Skeletal muscle satellite cell (primary cell): Measurements from ENCODE around the gene COL12A1.

Source experiments
- H3K27me3 ChIP-seq: 2 replicates; pipeline ENCODE4 v1.7.0; 2013; ENCODE audit warnings: low read length; ENCODE audit not compliant: control insufficient read depth, insufficient read depth
- H3K36me3 ChIP-seq: 2 replicates; pipeline ENCODE4 v1.7.0; 2013; ENCODE audit warnings: mild to moderate bottlenecking, control low read depth, low read length; ENCODE audit not compliant: insufficient read depth
- H3K4me1 ChIP-seq: 2 replicates; pipeline ENCODE4 v1.7.0; 2013; ENCODE audit warnings: low read length; ENCODE audit not compliant: control insufficient read depth, insufficient read depth
- H3K4me2 ChIP-seq: 2 replicates; pipeline ENCODE4 v1.7.0; 2013; ENCODE audit warnings: mild to moderate bottlenecking, low read length
- H3K4me3 ChIP-seq: 2 replicates; pipeline ENCODE4 v1.7.0; 2013; ENCODE audit warnings: low read length
- H3K9ac ChIP-seq: 2 replicates; pipeline ENCODE4 v1.7.0; 2013; ENCODE audit warnings: mild to moderate bottlenecking, low read depth, low read length, moderate library complexity
- H3K9me3 ChIP-seq: replicated peaks from 2 replicates; pipeline ENCODE4 v1.7.0; 2013; ENCODE audit warnings: mild to moderate bottlenecking, control low read depth, low read length

The COL12A1 gene

DNA sequence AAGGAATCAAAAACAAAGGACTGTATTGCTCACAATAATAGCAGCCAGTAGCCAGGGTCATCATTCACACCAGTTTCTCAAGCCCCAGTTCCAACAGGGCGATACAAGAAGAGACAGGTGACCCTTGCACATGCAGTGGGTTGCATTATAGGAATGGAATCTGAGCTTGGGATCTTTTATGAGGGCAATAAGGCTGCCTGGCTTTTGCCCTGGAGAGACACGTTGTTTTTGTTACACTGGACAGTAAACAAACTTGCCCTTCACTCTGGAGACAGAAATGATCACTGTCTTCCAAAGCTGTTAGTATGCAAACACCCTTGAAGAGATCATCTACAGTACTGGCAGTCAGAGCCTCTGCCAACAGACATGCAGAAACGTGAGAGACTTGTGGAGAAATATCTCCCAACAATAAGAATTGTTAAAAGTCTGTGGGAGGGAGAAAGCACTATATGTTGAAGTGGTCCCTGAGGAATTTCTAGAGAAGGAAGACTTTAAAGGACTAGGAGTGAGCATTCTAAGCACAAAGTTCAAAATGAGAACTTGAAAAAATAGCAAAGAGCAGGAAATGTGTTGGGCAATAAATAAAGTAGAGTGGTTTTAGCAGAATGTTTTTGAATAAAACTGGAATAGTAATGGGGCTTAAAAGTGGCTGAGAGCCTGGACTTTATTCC lies 6.2 kb upstream of the COL12A1 start:
- Histone ChIP-seq H3K36me3 (no peaks in the 10 kb centered on the region), H3K4me2 (no peak overlapping the region), H3K4me1 (peaks cover 14% of the 10 kb centered on the region), H3K9me3 (no peaks in the 10 kb centered on the region), H3K9ac (no peak overlapping the region), H3K4me3 (no peak overlapping the region), H3K27me3 (no peaks in the 10 kb centered on the region)

DNA sequence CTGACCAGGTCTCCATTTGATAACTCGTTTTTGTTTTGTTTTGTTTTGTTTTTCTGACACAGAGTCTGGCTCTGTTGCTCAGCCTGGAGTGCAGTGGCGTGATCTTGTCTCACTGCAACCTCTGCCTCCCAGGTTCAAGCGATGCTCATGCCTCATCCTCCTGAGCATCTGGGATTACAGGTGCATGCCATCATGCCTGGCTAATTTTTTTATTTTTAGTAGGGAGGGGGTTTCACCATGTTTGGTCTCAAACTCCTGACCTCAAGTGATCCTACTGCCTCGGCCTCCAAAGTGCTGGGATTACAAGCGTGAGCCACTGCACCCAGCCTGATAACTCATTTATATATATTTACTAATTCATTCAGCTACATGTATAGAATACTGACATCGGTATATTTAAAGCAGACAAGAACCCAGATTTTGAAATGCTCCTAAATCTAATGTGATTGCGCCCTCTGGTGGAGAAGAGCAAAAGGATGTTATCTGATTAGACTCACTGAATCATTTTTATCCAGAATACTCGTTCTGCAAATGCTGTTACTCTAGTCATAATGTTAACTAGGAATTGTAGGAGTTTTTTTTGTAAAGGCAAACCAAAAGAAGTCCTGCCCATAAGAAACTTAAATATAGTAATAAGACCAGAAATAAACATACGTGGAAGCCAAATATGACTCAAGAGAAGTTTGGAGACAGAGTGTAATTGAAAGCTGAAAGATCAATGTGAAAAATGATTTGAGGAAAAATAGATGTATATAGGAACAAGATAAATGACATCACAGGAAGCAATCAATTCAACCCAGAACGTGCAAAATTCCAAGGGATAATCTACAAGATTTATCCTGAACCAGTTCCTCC lies 5.3 kb upstream of the COL12A1 start:
- H3K4me1 ChIP-seq, result peaks cover 10% of the 10 kb centered on the region
- no peaks in the 10 kb centered on the region for H3K9me3 ChIP-seq
- no peaks in the 10 kb centered on the region for H3K36me3 ChIP-seq
- H3K9ac ChIP-seq, result no peak overlapping the region
- no peak overlapping the region for H3K4me2 ChIP-seq
- H3K4me3 ChIP-seq, result no peak overlapping the region
- no peaks in the 10 kb centered on the region for H3K27me3 ChIP-seq

DNA sequence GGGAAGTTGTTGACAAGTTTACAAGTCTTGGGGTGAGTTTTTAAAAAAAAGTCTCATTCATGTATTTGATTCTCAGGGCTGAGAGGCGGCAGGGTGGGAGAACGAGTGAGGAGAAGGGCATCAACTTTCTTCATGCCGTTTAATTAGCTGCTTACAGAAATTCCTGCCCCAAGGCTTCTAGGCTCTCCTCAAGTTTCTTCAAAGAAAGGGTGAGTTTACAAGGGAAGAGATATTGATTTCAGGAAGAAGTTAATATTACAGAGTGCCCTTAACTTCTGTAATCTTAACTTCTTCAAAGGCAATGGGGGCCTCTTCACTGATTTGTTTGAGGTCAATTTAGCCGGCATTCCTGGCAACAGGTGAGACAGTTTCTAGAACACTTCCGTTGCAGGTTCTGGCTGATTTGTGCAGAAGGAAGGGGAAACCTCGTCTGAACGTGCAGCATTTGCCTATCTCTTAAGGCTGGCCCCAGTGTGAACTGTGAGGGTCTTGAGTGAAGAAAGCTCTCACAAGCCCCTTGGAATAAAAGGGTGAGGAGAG lies 3.4 kb upstream of the COL12A1 start:
- peaks cover 10% of the 10 kb centered on the region for H3K4me1 ChIP-seq
- H3K9ac ChIP-seq, result no peak overlapping the region
- H3K4me3 ChIP-seq, result no peak overlapping the region
- no peak overlapping the region for H3K4me2 ChIP-seq
- H3K9me3 ChIP-seq, result no peaks in the 10 kb centered on the region
- no peaks in the 10 kb centered on the region for H3K27me3 ChIP-seq
- no peaks in the 10 kb centered on the region for H3K36me3 ChIP-seq

DNA sequence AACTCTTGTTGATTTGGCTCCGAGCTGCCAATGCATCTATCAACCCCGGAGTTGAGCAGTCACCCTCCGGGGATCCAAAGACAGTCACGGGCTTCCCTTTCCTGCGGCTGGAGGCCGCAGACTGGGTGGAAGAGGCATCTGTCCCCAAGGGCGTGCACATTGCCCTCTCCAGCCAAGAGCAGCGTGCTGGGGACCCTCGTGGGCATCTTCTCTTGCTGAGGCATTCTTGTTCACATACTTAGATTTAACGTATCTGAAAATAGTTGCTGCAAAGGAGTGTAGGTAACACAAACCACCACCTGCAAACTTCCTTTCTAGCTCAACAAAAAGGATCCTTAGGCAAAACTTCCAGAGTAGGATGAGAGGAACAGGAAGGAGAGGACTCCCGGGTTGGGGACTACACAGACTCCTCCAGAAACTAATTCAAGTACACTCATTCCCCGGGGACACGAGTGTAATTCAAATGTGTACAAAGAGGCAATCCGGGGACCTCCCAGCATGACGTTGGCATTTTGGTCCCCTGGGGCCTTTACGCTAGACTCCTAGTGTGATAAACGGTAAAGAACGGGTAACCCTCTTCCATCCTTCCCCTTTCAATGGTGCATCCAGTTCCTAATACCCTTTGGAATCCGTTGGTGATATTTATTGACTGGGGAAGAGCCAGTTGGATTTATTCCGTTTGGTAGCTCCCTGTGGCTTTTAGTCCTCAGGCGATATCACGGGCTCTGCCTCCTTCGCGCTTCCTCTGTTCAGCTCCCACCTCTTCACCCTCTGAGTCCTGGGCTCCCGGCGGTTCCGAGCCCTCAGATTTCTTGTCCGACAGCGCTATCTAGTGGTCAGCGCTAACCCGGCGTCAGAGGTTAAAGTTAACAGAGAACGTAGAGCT lies 2.7 kb upstream of the COL12A1 start:
- Histone ChIP-seq H3K4me3 (peak overlapping the region; percentile 54), H3K9ac (no peak overlapping the region), H3K9me3 (no peaks in the 10 kb centered on the region), H3K27me3 (no peaks in the 10 kb centered on the region), H3K36me3 (no peaks in the 10 kb centered on the region), H3K4me2 (peak overlapping the region; percentile 74), H3K4me1 (peaks cover 16% of the 10 kb centered on the region)

DNA sequence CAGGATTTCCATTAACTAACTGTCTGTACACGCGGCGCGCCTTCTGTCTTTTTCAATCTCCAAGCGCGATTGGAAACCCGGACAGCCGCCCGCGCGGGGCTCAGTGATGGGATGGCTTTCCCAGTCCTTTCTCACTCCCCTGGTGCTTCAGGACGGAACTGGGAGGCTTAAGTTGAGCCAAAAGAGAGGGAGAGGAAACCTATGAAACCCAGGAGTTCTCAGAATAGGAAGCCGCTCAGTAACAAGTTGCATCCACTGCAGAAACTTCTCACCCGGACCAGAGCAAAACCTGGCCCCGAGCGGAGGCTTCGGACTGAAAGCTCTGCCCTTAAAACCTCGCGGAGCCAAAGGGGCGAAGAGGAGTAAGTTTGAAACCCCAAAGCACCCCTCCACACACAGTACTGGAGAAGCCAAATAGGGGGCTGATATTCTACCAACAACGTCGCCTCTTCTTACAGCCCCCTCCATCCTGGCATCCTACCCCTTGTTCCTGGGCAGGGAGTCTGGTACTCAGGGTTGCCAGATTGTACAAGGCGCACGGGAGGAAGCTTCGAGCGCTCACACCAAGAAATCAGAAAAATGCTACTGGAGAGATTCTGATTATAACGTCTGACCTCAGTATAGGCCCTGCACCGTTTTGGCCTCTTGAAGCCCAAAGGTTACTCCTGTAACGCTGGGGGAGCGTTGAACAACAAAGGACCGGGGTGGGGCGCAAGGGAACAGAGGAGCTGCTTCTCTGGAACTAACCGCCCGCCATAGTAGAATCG lies 906 bp upstream of the COL12A1 start:
- no peaks in the 10 kb centered on the region for H3K27me3 ChIP-seq
- peak overlapping the region; percentile 89 for H3K4me2 ChIP-seq
- H3K4me3 ChIP-seq, result peak overlapping the region; percentile 98
- no peaks in the 10 kb centered on the region for H3K36me3 ChIP-seq
- H3K4me1 ChIP-seq, result peaks cover 16% of the 10 kb centered on the region
- peak overlapping the region; percentile 97 for H3K9ac ChIP-seq
- H3K9me3 ChIP-seq, result no peaks in the 10 kb centered on the region

DNA sequence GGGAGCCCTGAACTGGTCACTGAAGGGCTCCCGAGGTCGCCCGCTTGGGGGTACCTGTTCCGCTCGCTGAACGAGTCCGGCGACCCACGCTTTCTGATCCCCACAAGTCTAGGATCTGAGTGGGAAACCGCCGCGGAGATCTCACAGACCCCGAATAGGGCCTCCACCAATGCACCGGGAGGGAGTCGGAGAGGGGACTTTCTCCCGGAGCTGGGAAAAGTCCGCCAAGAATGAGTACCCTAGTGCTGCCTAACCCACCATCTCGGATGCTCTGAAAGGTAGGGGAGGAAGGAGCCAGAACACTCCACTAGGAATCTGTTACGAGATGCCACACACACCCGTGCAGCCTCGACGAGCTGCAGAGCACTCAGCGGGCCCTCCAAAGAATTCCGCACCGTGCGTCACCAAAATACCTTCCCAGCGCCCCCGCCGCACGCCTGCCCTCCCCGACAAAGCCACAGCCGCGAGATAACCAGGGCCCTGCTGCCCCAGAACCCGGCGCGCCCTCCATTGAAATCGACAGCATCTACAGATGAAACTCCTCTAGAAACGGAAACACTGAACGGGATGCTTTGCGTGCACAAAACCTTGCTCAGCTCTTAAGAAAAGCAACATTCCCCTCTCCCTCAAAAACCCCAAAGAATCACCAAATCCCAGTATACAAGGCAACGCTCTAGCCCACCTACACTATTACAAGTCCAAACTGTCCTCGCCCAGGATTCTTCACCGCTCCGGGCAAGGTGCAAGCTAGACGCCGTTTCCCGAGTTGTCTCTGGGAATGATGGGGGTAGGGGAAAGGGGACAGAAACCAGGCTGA lies 686 bp downstream of the COL12A1 start:
- Histone ChIP-seq H3K9me3 (no peaks in the 10 kb centered on the region), H3K36me3 (no peaks in the 10 kb centered on the region), H3K27me3 (no peaks in the 10 kb centered on the region), H3K4me1 (peaks cover 17% of the 10 kb centered on the region), H3K9ac (peak overlapping the region; percentile 97), H3K4me3 (peak overlapping the region; percentile 98), H3K4me2 (peak overlapping the region; percentile 89)

DNA sequence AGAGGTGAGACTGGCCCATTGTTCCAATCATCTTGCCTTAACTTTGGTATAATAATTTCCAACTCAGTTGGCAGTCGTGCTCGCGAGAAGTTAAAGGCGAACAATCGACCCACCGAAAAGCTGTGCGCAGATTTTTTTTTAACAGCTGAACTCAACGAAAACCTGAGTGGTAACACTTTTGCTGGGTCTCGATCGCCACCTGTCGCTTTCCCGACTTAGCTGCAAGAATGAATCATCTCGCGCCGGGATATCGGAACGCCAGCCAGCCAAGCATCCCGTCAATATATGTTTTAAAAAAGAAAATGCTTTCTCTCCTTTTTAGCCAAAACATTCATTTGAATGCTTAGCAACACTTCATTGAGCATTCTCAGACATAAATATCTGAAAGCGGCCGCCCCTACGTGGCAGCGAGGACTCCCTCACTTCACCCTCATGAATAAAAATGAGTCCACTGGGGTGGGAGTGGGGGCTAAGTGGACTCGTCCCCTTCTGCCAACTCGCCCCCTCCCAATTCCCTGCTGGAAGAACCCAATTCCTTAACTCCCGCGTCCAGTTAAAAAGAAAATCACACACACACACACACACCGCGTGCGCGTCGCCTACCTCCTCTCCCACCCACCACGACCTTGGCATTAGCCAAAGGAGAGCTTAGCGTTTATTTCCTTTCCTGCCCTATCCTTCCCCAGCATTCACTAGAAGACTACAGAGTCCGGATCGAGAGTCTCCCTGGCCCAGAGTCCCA lies 1.5 kb downstream of the COL12A1 start:
- Histone ChIP-seq H3K4me3 (peak overlapping the region; percentile 98), H3K9me3 (no peaks in the 10 kb centered on the region), H3K4me1 (peaks cover 23% of the 10 kb centered on the region)

DNA sequence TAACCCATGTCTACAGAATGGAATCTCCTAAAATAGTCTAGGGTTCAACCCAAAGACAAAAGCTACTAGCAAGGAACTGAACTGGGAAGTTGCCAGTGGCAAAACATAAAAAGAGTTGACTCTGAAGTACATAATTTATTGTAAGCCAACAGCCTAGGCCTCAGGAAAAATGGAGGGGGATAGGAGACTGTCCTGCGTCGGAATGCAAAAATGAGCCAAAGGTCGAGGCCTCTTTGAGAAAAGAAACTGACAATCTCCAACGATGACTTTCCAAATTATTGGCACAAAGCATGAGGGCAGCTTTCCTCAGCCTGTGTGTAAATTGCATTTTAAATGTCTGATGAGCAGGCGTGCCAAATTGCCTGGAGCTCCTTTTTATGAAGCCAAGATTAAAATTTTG lies 2.1 kb downstream of the COL12A1 start:
- H3K36me3 ChIP-seq, result no peaks in the 10 kb centered on the region
- peak overlapping the region; percentile 98 for H3K4me3 ChIP-seq
- peaks cover 22% of the 10 kb centered on the region for H3K4me1 ChIP-seq
- peak overlapping the region; percentile 97 for H3K9ac ChIP-seq
- no peaks in the 10 kb centered on the region for H3K27me3 ChIP-seq
- H3K4me2 ChIP-seq, result peak overlapping the region; percentile 89
- H3K9me3 ChIP-seq, result no peaks in the 10 kb centered on the region

More for the DNA sequence above, 1.5 kb downstream of the COL12A1 start:
- Histone ChIP-seq H3K36me3 (no peaks in the 10 kb centered on the region), H3K27me3 (no peaks in the 10 kb centered on the region), H3K4me2 (peak overlapping the region; percentile 89), H3K9ac (peak overlapping the region; percentile 97)

DNA sequence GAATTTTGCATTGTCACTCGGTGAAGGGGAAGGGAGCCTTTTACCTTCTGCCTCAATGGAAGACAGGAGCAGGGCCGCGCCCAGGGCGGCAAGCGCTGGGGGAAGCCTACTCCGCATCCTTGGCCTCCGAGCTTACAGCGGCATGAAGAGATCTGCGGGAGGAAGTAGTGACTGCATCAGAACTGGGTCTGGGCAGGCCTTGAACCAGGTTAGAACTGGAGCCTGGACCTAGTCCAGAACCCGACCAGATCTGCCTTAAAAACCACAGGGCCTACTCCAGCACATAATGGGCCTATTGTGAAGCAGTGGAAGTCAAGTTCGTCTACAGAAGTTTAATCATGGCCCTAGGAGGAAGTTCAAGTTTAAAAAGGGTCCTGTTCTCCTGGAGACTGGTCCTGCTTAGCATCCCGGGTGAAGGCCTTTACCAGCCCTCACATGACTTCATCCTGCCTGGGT lies 3.1 kb downstream of the COL12A1 start:
- Histone ChIP-seq H3K9ac (peak overlapping the region; percentile 97), H3K27me3 (no peaks in the 10 kb centered on the region)

More for the DNA sequence above, 3.1 kb downstream of the COL12A1 start:
- Histone ChIP-seq H3K4me3 (no peak overlapping the region), H3K4me1 (peaks cover 18% of the 10 kb centered on the region), H3K9me3 (no peaks in the 10 kb centered on the region), H3K4me2 (peak overlapping the region; percentile 89), H3K36me3 (no peaks in the 10 kb centered on the region)
